ENCODE measurements around the gene LYG1. TPM values are rescaled to one million over a fixed set of nuclear protein-coding genes. Genes with fewer than 3 reads are reported as not detected.

Gene LYG1
- total and polyA plus RNA-seq, 2 of the 8 experiments (the other 6 are each of a cell fraction or from before 2014, with no cell fraction given), result 0.68 to 0.86 TPM

GRCh38 chr2:99249951-99250350 is 51.0 kb downstream of the LYG1 start:
- no peak overlapping the region for H4K5ac ChIP-seq (ENCODE audit: insufficient read length, low read depth, low read length)
- no peaks in the 10 kb centered on the region for H4K20me1 ChIP-seq (replicated peaks in 1 of 2; ENCODE audit: control insufficient read depth in 1 of 2, insufficient read depth in 2 of 2, low read length in 2 of 2)
- no peak overlapping the region for H3K4me2 ChIP-seq (ENCODE audit: insufficient read depth in 1 of 2, low read depth in 2 of 2, low read length in 2 of 2)
- no peaks in the 10 kb centered on the region for H3K36me3 ChIP-seq (ENCODE audit: control insufficient read depth in 2 of 4, insufficient read depth in 4 of 4, low read length in 3 of 4)
- no peak overlapping the region for H4K91ac ChIP-seq (replicated peaks; ENCODE audit: insufficient read length, low read length)
- CTCF ChIA-PET (ENCODE audit: partially characterized antibody), result interaction anchor here (0.8 kb wide), 1 partner anchor 10 kb away, joined by 3 read pairs; no protein-coding TSS in a partner anchor
- H3K79me1 ChIP-seq (ENCODE audit: low read depth, low read length), result no peaks in the 10 kb centered on the region
- no peak overlapping the region for H3K9ac ChIP-seq (replicated peaks in 1 of 4; ENCODE audit: extremely low read depth in 1 of 4, low read depth in 3 of 4, low read length in 3 of 4)
- no peak overlapping the region for H2BK15ac ChIP-seq (ENCODE audit: low read length)
- no peak overlapping the region for H3K23ac ChIP-seq (ENCODE audit: insufficient read length)
- H3K23me2 ChIP-seq (ENCODE audit: low read depth, low read length), result no peaks in the 10 kb centered on the region
- POLR2A ChIA-PET (ENCODE audit: partially characterized antibody), result no interaction called here
- FAIRE-seq, result no peak
- no peak overlapping the region for H2AFZ ChIP-seq (ENCODE audit: low read length)
- H2BK5ac ChIP-seq (ENCODE audit: low read depth, low read length), result no peak overlapping the region
- no peak overlapping the region for H3K27ac ChIP-seq (ENCODE audit: low read depth, low read length)
- H3K4ac ChIP-seq (replicated peaks; ENCODE audit: insufficient read length, low read depth, low read length), result no peak overlapping the region
- H3K56ac ChIP-seq (replicated peaks; ENCODE audit: insufficient read length, low read depth, low read length), result no peak overlapping the region
- no peak overlapping the region for H3K4me3 ChIP-seq (ENCODE audit: extremely low read depth in 1 of 4, insufficient read depth in 2 of 4, low read depth in 3 of 4, low read length in 4 of 4)
- H3K18ac ChIP-seq (ENCODE audit: extremely low read depth, low read length), result no peak overlapping the region
- 96% methylated on average over 2 of the region's 2 CpGs; no CpG with 5 or more reads in 1 of the 2 experiments for WGBS, 2 experiments (ENCODE audit: extremely low coverage in 1 of 2, insufficient coverage in 1 of 2, insufficient read length in 1 of 2, insufficient replicate concordance in 2 of 2, low coverage in 1 of 2, low lambda C conversion rate in 2 of 2, missing lambda C conversion rate in 1 of 2)
- no peaks in the 10 kb centered on the region for H3K27me3 ChIP-seq (replicated peaks in 1 of 4; ENCODE audit: control insufficient read depth in 3 of 4, extremely low read depth in 1 of 4, insufficient read depth in 3 of 4, low read length in 3 of 4)
- DNase-seq (ENCODE audit: low read depth in 1 of 2, low spot score in 2 of 2), result no peak
- no peak overlapping the region for H3K14ac ChIP-seq (ENCODE audit: insufficient read length)
- no peaks in the 10 kb centered on the region for H3K4me1 ChIP-seq (replicated peaks in 1 of 4; ENCODE audit: control insufficient read depth in 3 of 4, insufficient read depth in 4 of 4, low read length in 3 of 4)
- H2BK12ac ChIP-seq (ENCODE audit: low read depth, low read length), result no peak overlapping the region
- H3K9me3 ChIP-seq (ENCODE audit: insufficient read depth in 2 of 2, low read depth in 1 of 2, low read length in 1 of 2), result peaks cover 5 to 6% of the 10 kb centered on the region in 2 experiments; a peak in 3 of 4 replicates
- no peaks in the 10 kb centered on the region for H3K79me2 ChIP-seq (ENCODE audit: control insufficient read depth in 1 of 2, insufficient read depth in 2 of 2, low read length in 2 of 2)
- TF ChIP-seq E2F6 (IDR thresholded peaks at IDR 0.05) (no peak), SUZ12 (IDR thresholded peaks at IDR 0.05; ENCODE audit: low read length) (no peak), HDAC6 (IDR thresholded peaks at IDR 0.05; ENCODE audit: low read depth, low read length) (no peak), ATF3 (IDR thresholded peaks at IDR 0.05; ENCODE audit: insufficient read depth, low read depth, low read length) (no peak), EZH2 (IDR thresholded peaks at IDR 0.05; ENCODE audit: low read depth, low read length, severe bottlenecking) (no peak), MAX (IDR thresholded peaks at IDR 0.05) (no peak), ATF2 (IDR thresholded peaks at IDR 0.05; ENCODE audit: low read length) (no peak), KDM4A (IDR thresholded peaks at IDR 0.05; ENCODE audit: low read depth, low read length, severe bottlenecking) (no peak)
- H2BK20ac ChIP-seq (ENCODE audit: low read length), result no peak overlapping the region
- no peak overlapping the region for H2AK5ac ChIP-seq (ENCODE audit: low read depth, low read length)
- H2BK120ac ChIP-seq (replicated peaks; ENCODE audit: low read depth, low read length), result no peak overlapping the region
- H4K8ac ChIP-seq (ENCODE audit: extremely low read depth, insufficient read depth, low read length), result no peak overlapping the region

All from H1 (cell line).